GM12878 (cell line): ENCODE measurements around the gene TNFSF13. TPM values are rescaled to one million over a fixed set of nuclear protein-coding genes. Genes with fewer than 3 reads are reported as not detected.

Experiments used
- ASH2L ChIP-seq: fragments of 300-600, 200-600 bp; sonication (generic); IDR thresholded peaks from 2 replicates; pipeline ENCODE4 v1.6.1; 2017; ENCODE audit warnings: low read depth, mild to moderate bottlenecking, borderline replicate concordance
- BHLHE40 ChIP-seq, 2 experiments: fragments of 450-650 bp in 1 of 2; IDR thresholded peaks; 2 replicates each; pipeline ENCODE4 v1.6.1; 2011 to 2017; ENCODE audit warnings: low read depth in 2 of 2, borderline replicate concordance in 1 of 2, improper control_type of control experiment in 1 of 2, low read length in 1 of 2, mild to moderate bottlenecking in 1 of 2
- CTCF ChIP-seq, 3 experiments: IDR thresholded peaks in 2 of 3; conservative IDR thresholded peaks in 1 of 3; 2 replicates each; pipeline ENCODE4 v1.5.1; 2011; ENCODE audit warnings: low read depth in 3 of 3, low read length in 3 of 3, mild to moderate bottlenecking in 3 of 3, control low read depth in 2 of 3, moderate library complexity in 2 of 3, inconsistent platforms in 1 of 3, mixed read lengths in 1 of 3; ENCODE audit not compliant: control insufficient read depth in 2 of 3, insufficient read depth in 1 of 3; ENCODE audit errors: extremely low read depth in 1 of 3
- HDAC2 ChIP-seq: fragments of 200-600 bp; sonication (generic); IDR thresholded peaks from 2 replicates; pipeline ENCODE4 v1.6.1; 2017
- KAT2A ChIP-seq: conservative IDR thresholded peaks from 2 replicates; pipeline ENCODE4 v1.6.1; 2011; ENCODE audit warnings: low read depth, low read length; ENCODE audit not compliant: control insufficient read depth
- POU2F2 ChIP-seq: IDR thresholded peaks from 3 replicates; pipeline ENCODE4 v1.6.1; 2011; ENCODE audit warnings: low read depth, mild to moderate bottlenecking, low read length, borderline replicate concordance
- RCOR1 ChIP-seq: conservative IDR thresholded peaks from 2 replicates; pipeline ENCODE4 v1.6.1; 2012; ENCODE audit warnings: low read depth, low read length, improper control_type of control experiment
- ZBTB11 ChIP-seq: fragments of 450-650 bp; formaldehyde crosslinking; IDR thresholded peaks from 2 replicates; pipeline ENCODE4 v1.5.0; 2022; ENCODE audit warnings: mild to moderate bottlenecking, missing genetic modification characterization
- ZBTB4 ChIP-seq: fragments of 450-650 bp; formaldehyde crosslinking; IDR thresholded peaks from 2 replicates; pipeline ENCODE4 v1.4.0; 2022; ENCODE audit warnings: mild to moderate bottlenecking, moderate library complexity
- ZNF592 ChIP-seq: fragments of 450-650 bp; IDR thresholded peaks from 2 replicates; pipeline ENCODE4 v1.6.1; 2017; ENCODE audit warnings: mild to moderate bottlenecking, moderate library complexity
- polyA plus RNA-seq, 11 experiments: library from polyadenylated mRNA; depleted of rRNA in 4 of 11; unstranded in 6 of 11; stranded (reverse) in 5 of 11; fragments of >200 nt; fragmentation: Nextera tagmentation in 4 of 11; fragmentation: Illumina TruSeq in 1 of 11; extraction: Ambion mirVana in 4 of 11; extraction: Trizol in 1 of 11; gene quantifications; 1 replicate in 1 of 11; 2 replicates in 10 of 11; pipeline versions ENCODE4 v1.2.1 to v1.2.3, GENCODE V29; 2011 to 2016; ENCODE audit warnings: inconsistent platforms in 2 of 11, missing spikeins in 2 of 11, low read depth in 1 of 11
- total RNA-seq, 4 experiments: library from RNA; depleted of rRNA in 3 of 4; stranded (reverse); fragments of >200 nt in 3 of 4; fragmentation: Illumina TruSeq in 1 of 4; extraction: Trizol in 1 of 4; gene quantifications; 2 replicates each; pipeline versions ENCODE4 v1.2.1 to v1.2.3, GENCODE V29; 2013 to 2021

The TNFSF13 gene
- total and polyA plus RNA-seq, 10 of the 15 experiments (the other 5 are each of a cell fraction or from before 2014, with no cell fraction given) = 0.56 to 14.6 (median 9.7) TPM

- TF ChIP-seq ZBTB11 (CRISPR knock-in tag) (no peak), CTCF (IDR thresholded peaks at IDR 0.05 in 2 of 3, conservative IDR thresholded peaks at IDR 0.05 in 1 of 3; ENCODE audit: control insufficient read depth in 2 of 3, extremely low read depth in 1 of 3, insufficient read depth in 1 of 3, low read depth in 3 of 3, low read length in 3 of 3) (peak; percentile 68 to 93 (median 83)), ZNF592 (0 out of 2 replicates have a peak, but pooled peaks have one; percentile 35), ASH2L (no peak), ZBTB4 (CRISPR knock-in tag) (no peak), HDAC2 (no peak), BHLHE40 (IDR thresholded peaks at IDR 0.05; ENCODE audit: borderline replicate concordance in 1 of 2, low read depth in 2 of 2, low read length in 1 of 2) (peak in 1 of 2 experiments; percentile 22; a peak in 1 of 4 replicates), KAT2A (no peak), POU2F2 (no peak), RCOR1 (no peak)
Measured at GRCh38 chr17:7560172-7561027, 1.9 kb downstream of the TNFSF13 start (continued).
